HG02938 (cell line): ENCODE results near the gene IFI35.
"Not testable (repeated sequence)": the region's sequence is repeated elsewhere in the genome, so short reads cannot be mapped to it uniquely, and the experiment has no call there.

Experiments
- ATAC-seq: cut with Tn5 transposase; IDR thresholded peaks from one replicate; pipeline ENCODE4 v1.9.1; 2021; ENCODE audit warnings: mild to moderate bottlenecking, moderate library complexity; ENCODE audit not compliant: unreplicated experiment

The IFI35 gene

DNA sequence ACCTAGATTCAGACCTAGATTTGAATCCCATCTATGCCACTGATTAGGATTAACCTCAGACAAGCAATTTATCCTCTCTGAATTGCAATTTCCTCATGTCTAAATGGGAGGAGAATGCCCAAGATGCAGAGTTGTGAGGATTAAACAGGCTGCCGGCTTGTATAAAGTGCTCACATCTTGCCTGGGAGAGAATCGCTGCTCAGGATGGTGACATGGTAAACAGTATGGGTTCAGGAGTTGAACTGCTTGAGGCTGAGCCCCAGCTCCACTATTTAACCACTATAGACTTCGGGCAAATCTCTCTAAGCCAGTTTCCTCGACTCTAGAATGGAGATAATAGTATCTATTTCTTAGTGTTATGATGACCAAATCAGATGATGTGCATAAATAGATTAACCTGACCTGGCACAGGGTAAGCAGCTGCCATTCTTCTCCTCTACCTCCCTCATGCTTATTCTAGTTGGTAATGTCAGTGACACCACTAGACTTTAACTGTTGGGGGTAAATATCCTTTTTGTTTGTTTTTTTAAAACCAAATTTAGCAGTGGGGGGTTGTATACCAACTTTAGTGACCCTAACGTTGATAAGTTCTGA lies 9.1 kb upstream of the IFI35 start:
- no peak for ATAC-seq

DNA sequence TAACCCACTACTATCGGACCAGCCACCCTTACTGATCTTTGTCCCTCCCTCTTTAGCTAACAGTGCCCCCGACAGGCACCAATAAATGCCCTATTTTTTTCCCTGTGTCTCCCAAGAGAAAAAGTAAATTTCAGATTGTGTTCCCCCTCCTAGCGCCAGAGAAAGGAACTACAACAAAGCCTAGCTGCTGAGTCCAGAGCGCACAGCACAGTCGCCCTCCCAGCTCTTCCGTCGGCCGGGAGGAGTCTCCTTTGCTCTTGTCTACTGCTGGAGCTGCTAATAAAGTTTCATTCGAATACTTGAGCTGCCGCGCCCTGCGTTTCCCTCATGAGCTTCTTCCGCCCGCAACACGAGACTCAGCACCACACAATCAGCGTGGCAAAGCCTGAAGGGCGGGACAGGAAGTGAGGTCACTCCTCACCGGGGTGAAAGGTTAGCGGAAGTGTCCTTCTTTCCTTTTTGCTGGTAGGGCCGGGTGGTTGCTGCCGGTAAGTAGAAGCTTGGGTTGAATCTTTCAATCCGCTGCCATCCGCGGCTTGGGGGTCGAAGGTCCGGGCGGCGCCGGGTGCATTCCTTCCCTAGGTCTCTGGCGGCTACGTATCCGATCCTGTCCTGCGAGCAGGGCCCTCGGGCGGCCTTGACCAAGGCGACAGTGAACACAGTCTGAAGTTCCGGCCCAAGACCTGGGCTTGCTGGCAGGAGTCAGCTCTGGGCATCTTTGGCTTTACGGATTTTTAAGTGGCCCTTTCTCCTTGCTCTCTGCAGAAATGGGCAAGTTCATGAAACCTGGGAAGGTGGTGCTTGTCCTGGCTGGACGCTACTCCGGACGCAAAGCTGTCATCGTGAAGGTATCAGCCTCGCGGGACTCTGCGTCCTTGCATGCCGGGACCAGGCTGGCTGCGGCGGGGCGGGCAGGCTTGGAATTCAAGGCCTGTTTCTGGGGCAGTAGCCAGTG lies 8.3 kb upstream of the IFI35 start, which contains the start of gene RPL27:
RPL27 (plus strand) TSS at position 436 of the 955 bp plus-strand sequence; CDS start at position 768, 332 bp downstream.
- ATAC-seq, result peak; percentile 91

DNA sequence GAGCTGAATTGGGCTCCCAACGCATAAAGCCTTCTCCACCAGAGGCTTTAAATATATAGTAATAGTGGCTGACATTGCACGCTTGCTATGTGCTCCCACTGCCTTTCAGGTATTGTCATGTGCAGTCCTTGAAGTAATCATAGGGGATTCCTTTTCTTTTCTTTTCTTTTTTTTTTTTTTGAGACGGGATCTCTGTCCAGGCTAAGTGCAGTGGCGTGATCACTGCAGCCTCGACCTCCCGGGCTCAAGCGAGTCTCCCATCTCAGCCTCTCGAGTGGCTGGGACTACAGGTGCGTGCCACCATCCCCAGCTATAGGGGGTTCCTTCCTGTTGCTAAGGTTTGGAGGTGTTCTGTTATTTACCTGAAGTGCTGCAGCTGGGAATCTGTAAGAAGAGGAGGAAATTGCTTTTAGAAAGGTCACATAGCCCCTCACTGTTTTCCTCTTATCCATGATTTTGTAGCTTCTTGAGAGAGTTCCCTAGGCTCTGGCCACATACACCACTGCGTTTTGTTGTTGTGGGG lies 7.5 kb upstream of the IFI35 start:
- no peak for ATAC-seq

DNA sequence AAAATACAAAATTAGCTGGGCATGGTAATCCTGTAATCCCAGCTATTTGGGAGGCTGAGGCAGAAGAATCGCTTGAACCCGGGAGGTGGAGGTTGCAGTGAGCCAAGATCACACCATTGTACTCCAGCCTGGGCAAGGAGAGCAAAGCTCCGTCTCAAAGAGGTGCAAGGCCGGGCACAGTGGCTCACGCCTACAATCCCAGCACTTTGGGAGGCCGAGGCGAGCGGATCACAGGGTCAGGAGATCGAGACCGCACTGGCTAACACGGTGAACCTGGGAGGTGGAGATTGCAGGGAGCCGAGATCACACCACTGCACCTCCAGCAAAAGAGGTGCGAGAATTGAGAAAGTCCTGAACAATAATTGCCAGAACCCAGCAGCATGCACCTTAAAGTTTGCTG lies 5.7 kb upstream of the IFI35 start:
- not testable (repeated sequence) for ATAC-seq

DNA sequence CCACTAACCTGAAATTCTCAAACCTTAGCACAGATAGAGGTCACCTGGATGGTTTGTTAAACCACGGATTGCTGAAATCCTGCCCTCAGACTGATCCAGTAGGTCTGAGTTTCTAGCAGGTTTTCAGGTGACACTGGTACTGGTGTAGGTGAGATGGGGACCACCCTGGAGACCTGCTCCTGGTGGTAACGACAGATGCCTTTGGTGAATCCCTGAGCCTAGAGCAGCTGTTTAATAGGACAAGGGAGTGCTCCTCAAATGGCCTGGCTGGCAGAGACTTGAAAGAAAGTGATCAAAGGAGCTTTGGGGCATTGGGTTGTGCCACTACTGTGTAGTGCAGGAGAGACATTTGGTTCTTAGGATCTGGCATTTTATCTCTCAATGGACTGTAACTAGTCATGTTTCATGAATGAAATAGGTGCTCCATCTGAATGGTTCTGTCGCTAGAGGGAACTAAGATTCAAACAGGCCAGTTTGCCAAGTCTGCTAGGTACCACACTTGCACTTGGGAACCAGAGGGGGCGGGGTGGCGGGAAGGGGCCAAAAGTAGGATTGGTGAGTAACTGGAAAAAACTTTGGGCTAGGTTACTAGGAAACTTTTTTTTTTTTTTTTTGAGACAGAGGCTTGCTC lies 2.9 kb upstream of the IFI35 start:
- no peak for ATAC-seq

DNA sequence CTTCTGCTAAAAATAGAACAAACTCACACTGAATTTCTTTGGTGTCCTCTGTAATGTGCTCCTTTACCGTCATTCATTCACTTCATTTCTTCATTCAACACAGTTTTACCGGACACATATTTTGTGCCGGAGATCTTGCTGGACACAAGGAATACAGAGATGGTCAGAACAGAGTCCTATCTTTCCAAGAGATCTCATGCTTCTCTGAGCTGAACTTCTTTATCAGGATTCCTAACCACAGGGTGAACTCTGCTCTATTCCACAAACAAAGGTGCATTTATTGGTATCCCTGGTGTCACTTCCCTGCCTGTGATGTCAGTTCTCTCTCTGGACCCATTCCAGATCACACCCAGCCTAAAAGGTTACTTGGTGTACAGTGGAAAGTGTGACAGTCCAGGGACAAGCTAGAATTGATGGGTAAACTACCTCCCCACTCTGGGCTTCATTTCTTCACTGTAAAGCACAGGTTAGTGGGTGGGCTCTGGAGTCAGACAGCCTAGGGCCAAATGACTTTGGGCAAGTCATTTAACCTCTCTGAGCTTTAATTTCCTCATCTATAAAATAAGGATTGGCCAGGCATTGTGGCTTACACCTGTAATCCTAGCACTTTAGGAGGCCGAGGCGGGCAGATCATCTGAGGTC lies 4.2 kb downstream of the IFI35 start:
- ATAC-seq, result no peak

DNA sequence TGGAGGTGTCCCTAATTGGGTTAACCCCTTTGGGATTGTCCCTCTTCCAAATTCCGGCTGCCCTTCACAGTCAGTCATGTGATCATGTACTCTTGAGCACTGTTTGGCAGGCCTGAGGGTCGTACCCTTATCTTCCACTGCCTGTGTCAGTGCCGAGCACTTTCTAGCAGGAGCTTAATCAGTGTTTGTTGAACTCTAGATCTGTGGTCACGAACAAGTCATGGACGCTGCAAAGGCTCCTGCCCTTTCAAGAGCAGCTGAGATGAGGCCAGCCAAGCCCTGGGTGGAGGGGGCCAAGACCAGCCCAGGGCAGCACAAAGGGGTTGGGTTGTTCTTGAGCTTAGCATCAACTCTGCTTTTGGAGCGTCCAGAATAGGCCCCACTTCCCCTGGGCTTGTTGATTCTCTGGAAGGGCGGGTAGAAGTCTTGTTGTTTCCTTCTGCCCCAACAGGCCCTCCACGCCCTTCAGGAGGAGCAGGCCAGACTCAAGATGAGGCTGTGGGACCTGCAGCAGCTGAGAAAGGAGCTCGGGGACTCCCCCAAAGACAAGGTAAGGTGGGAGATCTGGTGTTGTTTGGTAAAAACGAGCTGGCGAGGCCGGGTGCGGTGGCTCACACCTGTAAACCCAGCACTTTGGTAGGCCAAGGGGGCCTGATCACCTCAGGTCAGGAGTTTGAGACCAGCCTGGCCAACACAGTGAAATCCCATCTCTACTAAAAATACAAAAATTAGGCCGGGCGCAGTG lies 5.3 kb downstream of the IFI35 start:
- ATAC-seq, result no peak

DNA sequence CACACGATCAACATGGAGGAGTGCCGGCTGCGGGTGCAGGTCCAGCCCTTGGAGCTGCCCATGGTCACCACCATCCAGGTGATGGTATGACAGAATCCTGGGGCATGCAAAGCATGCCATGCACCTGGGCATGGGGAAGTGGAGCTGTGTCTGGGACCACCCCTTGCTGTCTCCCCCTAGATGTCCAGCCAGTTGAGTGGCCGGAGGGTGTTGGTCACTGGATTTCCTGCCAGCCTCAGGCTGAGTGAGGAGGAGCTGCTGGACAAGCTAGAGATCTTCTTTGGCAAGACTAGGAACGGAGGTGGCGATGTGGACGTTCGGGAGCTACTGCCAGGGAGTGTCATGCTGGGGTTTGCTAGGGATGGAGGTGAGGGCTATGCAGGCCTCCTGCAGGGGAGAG lies 6.7 kb downstream of the IFI35 start:
- no peak for ATAC-seq

DNA sequence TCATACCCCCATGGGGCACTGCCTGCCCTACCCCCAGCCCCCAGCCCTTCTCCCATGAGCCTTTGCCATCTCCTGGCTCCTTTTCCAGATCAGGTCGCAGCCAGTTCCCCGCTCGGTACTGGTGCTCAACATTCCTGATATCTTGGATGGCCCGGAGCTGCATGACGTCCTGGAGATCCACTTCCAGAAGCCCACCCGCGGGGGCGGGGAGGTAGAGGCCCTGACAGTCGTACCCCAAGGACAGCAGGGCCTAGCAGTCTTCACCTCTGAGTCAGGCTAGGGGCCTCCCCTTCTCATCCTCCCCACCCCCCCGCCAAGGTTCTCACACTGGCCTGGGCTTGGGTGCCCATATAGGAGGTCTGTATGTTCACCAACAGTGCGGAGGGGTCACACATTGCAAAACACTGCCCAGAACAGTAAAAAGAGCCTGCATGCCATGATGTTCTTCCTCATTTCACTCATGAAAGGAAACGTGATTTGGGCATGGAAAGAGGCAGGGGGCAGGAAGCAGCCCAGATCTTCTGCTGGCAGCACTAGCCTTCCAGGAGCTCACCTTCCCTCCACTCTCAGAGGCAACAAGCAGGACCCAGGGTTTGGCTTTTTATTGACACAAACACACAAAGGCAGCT lies 7.5 kb downstream of the IFI35 start:
- ATAC-seq, result no peak

DNA sequence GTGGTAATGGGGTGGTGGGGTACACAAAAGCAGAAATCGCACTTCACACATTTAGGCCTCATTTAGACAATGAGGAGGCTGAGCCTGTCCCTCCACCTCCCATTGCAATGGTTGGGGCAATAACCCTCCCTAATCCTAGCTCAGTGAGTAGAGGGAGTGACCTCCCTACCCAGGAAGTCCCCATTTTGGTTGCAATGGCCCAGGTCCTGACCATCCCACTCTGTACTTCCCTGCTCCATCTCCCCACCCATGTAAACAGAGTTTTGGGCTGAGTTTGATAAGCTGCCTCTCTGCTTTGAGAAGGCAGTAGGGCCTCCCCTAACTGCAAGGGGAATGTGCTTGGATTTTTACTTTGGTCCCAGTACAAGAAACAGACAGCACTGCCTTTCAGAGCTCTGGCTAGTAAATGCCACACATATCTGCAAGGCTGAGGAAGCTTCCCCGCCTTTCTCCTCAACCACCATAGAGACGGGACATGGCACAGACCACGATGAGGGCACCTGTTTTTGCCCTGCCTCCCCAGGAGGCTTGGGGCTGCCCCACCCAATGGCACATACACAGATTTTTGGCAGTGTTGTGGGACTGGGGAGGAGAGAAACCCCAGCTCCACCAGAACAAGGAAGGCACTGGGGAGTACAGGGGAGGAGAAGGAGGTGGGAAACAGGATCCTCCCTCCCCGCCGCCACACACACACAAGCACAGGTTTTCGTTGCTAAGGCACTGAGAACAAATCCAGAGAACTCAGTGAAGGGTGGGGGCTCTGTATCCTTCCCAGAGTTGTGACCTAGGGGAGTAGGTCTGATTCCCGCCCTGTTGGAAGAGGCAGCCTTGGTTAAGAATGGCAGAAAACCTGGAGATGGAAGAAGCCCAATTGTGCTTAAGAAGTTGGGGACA lies 8.3 kb downstream of the IFI35 start:
- ATAC-seq, result no peak

DNA sequence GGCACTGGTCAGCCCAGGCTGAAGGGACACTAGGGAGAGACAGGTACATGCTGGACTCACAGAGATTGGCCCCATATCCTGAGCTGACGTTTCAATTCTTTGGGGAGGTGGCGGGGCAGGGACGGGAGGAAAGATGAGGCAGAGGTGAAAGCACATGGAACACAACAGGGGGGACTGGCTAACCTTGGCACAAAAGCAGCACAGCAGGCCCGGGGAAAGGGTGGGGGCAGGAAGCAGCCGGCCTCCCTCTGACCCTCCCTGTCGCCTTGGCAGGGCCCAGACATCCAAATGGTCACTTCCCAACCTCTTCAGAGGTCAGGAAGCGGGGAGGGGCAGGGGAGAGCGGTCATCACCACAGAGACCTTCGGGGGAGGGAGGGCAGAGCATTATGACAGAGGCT lies 9.0 kb downstream of the IFI35 start:
- ATAC-seq, result no peak

DNA sequence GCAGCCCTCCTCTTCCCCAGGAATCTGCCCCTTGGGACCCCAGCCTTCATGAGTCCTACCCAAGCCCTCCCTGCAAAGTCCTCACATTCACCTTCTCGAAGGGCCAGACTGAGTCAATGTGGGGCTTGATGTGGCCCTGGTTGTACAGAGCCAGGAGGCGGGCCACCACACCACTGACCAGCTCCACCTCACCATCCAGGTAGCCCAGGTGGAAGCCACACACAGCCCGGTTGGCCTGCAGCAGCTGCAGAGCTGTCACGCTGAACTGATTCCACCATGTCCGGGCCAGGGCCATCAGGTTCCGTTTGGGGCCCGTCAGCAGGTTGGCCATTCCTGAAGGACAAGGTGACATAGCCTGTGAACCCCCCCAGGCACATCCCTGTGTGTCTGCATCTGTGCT lies 9.6 kb downstream of the IFI35 start:
- no peak for ATAC-seq

DNA sequence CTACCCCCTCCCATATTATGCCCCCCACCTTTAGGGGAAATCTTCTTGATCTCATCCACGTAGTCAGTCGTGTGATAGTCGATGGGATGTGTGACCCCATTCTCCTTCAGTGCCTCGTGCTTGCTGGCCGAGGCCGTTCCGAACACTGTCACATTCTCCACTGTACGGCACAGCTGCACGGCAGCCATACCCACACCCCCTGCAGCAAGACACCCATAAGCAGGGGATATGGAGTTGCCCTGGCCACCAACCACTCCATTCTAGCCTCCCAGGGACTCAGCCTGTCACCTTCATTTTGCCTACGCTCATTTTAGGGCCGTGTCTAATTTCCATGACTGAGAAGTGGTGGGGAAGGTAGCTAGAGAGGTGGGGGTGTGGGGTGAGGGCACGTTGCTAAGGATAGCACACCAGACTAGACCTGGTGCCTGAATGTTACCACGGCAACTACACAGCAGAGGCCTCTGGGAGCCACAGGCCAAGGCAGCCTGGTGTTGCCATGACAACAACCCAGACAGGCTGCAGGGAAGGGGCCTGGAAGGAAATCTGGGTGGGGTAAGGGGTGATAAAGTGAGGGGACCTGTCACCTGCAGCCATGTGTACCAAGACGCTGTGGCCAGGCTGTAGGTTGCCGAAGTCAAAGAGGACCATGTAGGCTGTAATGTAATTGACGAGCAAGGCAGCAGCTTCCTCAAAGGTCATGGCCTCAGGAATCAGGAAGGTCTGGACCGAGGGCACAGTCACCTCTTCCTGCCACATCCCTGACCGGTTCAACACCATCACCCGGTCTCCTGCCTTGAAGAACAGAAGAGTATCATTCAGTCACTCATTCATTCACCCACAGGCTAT lies 11.6 kb downstream of the IFI35 start:
- no peak for ATAC-seq

DNA sequence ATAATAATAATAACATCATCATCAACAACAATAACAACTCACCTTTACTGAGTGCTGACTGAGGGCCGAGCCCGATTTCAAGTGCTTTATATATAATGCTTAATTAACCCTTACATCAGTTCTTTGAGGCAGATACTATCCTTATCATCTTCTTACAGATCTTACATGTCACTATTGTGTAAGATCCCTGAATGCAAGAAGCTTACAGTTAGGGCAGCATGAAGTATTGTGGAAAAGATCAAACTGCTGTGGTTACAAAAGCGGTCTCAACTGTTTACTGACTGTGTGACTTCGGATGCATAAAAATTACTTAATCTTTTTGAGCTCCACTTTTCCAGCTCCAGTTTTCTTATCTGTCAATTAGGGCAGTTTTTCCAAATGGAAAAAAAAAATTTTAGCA lies 12.3 kb downstream of the IFI35 start:
- ATAC-seq, result no peak

DNA sequence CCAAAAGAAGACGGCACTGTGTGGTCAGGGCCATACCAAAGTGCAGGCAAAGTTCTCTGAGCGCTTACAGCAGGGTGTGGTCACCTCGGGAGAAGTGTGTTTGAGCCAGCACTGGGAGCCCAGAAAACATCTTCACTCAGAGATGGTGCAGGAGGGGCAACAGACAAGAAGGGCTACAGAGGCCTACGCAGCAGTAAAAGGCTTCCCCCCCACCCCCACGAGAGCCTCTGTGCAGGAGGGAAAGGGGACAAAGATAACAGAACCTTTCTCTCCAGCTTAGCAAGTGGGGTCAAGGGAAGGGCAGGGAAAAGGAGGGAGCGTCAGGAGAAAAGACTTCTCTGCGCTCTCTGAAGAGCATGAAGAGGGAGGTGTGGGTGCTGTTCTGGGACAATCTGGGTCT lies 12.8 kb downstream of the IFI35 start:
- no peak for ATAC-seq

DNA sequence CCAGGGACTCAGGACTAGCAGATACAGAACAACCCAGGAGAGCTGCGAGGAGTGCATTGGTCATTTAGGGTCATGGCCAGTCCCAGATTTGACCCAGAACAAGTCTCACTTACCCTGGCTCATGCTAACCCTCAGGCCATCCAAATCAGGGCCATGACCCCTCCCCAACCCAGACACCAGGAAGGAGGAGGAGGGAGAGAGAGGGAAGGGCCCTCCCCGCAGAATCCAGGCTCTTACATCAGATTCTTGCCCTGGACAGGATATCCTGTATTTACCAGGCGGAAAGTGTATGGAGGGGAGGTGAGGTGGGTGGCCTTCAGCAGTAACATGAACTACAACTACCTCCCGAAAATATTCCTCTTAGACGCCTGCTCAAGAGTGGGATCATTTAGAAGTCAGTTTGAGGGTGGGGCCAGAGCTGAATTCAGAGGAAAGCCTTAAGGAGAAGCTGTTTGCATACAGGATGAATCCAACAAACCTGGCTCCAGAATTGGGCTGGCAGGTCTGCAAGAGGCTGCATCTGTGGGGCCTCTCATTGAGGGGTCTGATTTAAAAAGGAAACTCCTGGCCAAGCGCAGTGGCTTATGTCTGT lies 13.5 kb downstream of the IFI35 start:
- ATAC-seq, result no peak
